Measurements from ENCODE around the gene CRTC1. TPM values are rescaled to one million over a fixed set of nuclear protein-coding genes. Genes with fewer than 3 reads are reported as not detected.

Gene CRTC1
- total and polyA plus RNA-seq, 4 donors = 1.5 to 3.5 (median 1.9) TPM

DNA sequence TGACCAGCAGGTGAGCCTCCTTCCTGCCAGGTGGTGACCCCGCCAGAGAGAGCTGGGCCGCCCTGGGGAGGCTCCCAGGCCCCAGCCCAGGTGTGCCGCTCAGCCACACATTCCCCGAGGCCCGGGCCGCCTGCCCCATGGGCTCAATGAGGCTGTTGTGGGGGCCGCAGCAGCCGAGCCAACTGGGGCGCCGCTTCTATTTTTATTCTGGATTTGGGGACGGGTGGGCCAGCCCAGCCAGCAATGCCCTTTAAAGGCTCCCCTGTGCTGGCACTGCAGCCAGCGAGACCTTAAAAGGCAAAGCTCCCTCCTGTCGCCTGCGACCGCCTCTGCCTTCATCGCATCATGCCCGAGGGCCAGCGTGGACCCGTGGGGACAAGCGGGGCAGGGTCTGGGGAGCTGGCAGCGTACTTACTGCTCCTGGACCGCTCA, 17.7 kb upstream of the CRTC1 start:
- TF ChIP-seq, protein P1, sequence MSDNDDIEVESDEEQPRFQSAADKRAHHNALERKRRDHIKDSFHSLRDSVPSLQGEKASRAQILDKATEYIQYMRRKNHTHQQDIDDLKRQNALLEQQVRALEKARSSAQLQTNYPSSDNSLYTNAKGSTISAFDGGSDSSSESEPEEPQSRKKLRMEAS (IDR thresholded peaks at IDR 0.05) = no peak
- TF ChIP-seq, protein P2, sequence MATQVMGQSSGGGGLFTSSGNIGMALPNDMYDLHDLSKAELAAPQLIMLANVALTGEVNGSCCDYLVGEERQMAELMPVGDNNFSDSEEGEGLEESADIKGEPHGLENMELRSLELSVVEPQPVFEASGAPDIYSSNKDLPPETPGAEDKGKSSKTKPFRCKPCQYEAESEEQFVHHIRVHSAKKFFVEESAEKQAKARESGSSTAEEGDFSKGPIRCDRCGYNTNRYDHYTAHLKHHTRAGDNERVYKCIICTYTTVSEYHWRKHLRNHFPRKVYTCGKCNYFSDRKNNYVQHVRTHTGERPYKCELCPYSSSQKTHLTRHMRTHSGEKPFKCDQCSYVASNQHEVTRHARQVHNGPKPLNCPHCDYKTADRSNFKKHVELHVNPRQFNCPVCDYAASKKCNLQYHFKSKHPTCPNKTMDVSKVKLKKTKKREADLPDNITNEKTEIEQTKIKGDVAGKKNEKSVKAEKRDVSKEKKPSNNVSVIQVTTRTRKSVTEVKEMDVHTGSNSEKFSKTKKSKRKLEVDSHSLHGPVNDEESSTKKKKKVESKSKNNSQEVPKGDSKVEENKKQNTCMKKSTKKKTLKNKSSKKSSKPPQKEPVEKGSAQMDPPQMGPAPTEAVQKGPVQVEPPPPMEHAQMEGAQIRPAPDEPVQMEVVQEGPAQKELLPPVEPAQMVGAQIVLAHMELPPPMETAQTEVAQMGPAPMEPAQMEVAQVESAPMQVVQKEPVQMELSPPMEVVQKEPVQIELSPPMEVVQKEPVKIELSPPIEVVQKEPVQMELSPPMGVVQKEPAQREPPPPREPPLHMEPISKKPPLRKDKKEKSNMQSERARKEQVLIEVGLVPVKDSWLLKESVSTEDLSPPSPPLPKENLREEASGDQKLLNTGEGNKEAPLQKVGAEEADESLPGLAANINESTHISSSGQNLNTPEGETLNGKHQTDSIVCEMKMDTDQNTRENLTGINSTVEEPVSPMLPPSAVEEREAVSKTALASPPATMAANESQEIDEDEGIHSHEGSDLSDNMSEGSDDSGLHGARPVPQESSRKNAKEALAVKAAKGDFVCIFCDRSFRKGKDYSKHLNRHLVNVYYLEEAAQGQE (IDR thresholded peaks at IDR 0.05) = no peak
- no peak for TF ChIP-seq HNF4G (IDR thresholded peaks at IDR 0.05)
- no peak for TF ChIP-seq GABPA (IDR thresholded peaks at IDR 0.05 in 1 of 2, conservative IDR thresholded peaks at IDR 0.05 in 1 of 2)
- TF ChIP-seq FOXA2 (IDR thresholded peaks at IDR 0.05) = no peak
- no peak for TF ChIP-seq SP1 (IDR thresholded peaks at IDR 0.05)
- peaks cover 0 to 21% (median 10%) of the 10 kb centered on the region in 4 donors for H3K36me3 ChIP-seq (ENCODE audit: control insufficient read depth in 4 of 4, insufficient read depth in 3 of 4, low read depth in 1 of 4, low read length in 3 of 4)
- WGBS = 96% methylated on average over 22 of the region's 22 CpGs

DNA sequence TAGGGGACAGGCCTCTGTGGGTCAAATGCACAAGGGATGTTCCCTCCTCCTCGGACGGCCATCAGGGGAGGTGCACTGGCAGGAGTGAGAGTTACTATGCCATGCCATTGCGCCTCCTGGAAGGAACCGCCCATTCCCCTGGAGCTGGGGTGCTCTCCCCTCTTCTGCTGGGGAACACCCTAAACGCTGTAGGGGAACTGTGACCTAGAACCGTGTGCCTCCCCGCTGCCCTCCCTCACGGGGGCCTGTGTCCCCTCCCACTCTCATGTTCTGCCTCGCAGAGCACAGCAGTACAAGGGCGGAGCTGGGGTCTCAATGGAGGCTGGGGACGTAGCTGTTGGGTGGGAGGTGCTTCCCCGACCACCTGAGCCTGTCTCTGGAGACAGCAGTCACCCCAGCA, 17.2 kb upstream of the CRTC1 start:
- Histone ChIP-seq H3K27ac (ENCODE audit: low read depth in 1 of 2, low read length in 2 of 2) (no peak overlapping the region), H3K4me3 (ENCODE audit: low read depth in 1 of 3, low read length in 3 of 3) (no peak overlapping the region), H3K36me3 (ENCODE audit: control insufficient read depth in 4 of 4, insufficient read depth in 3 of 4, low read depth in 1 of 4, low read length in 3 of 4) (peaks cover 0 to 21% (median 10%) of the 10 kb centered on the region in 4 donors), H3K9ac (ENCODE audit: low read depth in 1 of 2, low read length in 2 of 2) (no peak overlapping the region), H3K4me1 (ENCODE audit: control insufficient read depth in 4 of 4, insufficient read depth in 4 of 4, low read length in 3 of 4) (no peaks in the 10 kb centered on the region), H3K9me3 (ENCODE audit: control insufficient read depth in 4 of 4, low read length in 3 of 4) (no peaks in the 10 kb centered on the region), H3K27me3 (ENCODE audit: control insufficient read depth in 4 of 4, insufficient read depth in 4 of 4, low read length in 3 of 4) (no peaks in the 10 kb centered on the region)
- WGBS = 90% methylated on average over 12 of the region's 12 CpGs
- DNase-seq (ENCODE audit: low spot score) = no peak
- TF ChIP-seq RXRA (IDR thresholded peaks at IDR 0.05) (no peak), GABPA (IDR thresholded peaks at IDR 0.05 in 1 of 2, conservative IDR thresholded peaks at IDR 0.05 in 1 of 2) (no peak), TAF1 (conservative IDR thresholded peaks at IDR 0.05) (no peak), HNF4A (conservative IDR thresholded peaks at IDR 0.05) (no peak), NR2F2 (IDR thresholded peaks at IDR 0.05) (no peak), EGR1 (IDR thresholded peaks at IDR 0.05; ENCODE audit: low read depth in 2 of 2) (no peak), SP1 (IDR thresholded peaks at IDR 0.05) (no peak), RAD21 (IDR thresholded peaks at IDR 0.05) (no peak)
- TF ChIP-seq, protein P3, sequence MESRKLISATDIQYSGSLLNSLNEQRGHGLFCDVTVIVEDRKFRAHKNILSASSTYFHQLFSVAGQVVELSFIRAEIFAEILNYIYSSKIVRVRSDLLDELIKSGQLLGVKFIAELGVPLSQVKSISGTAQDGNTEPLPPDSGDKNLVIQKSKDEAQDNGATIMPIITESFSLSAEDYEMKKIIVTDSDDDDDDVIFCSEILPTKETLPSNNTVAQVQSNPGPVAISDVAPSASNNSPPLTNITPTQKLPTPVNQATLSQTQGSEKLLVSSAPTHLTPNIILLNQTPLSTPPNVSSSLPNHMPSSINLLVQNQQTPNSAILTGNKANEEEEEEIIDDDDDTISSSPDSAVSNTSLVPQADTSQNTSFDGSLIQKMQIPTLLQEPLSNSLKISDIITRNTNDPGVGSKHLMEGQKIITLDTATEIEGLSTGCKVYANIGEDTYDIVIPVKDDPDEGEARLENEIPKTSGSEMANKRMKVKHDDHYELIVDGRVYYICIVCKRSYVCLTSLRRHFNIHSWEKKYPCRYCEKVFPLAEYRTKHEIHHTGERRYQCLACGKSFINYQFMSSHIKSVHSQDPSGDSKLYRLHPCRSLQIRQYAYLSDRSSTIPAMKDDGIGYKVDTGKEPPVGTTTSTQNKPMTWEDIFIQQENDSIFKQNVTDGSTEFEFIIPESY (IDR thresholded peaks at IDR 0.05) = no peak
- TF ChIP-seq, protein P2 (IDR thresholded peaks at IDR 0.05) = no peak

More for the DNA sequence above, 17.7 kb upstream of the CRTC1 start:
- DNase-seq (ENCODE audit: low spot score) = no peak
- Histone ChIP-seq H3K4me1 (ENCODE audit: control insufficient read depth in 4 of 4, insufficient read depth in 4 of 4, low read length in 3 of 4) (no peaks in the 10 kb centered on the region), H3K9ac (ENCODE audit: low read depth in 1 of 2, low read length in 2 of 2) (no peak overlapping the region), H3K4me3 (ENCODE audit: low read depth in 1 of 3, low read length in 3 of 3) (no peak overlapping the region), H3K27me3 (ENCODE audit: control insufficient read depth in 4 of 4, insufficient read depth in 4 of 4, low read length in 3 of 4) (no peaks in the 10 kb centered on the region), H3K27ac (ENCODE audit: low read depth in 1 of 2, low read length in 2 of 2) (no peak overlapping the region), H3K9me3 (ENCODE audit: control insufficient read depth in 4 of 4, low read length in 3 of 4) (no peaks in the 10 kb centered on the region)

Measured in liver (tissue), 9 donors.